Measurements from ENCODE around the gene SNTA1. TPM values are rescaled to one million over a fixed set of nuclear protein-coding genes. Genes with fewer than 3 reads are reported as not detected.
"Not testable (repeated sequence)": the region's sequence is repeated elsewhere in the genome, so short reads cannot be mapped to it uniquely, and the experiment has no call there.

SNTA1 gene
- polyA plus RNA-seq (2011; rRNA removed) (6.5 and 9.5 TPM in 2 replicates), polyA minus RNA-seq (2011; rRNA and poly(A)+ RNA removed) (5.2 and 8.6 TPM in 2 replicates)

DNA sequence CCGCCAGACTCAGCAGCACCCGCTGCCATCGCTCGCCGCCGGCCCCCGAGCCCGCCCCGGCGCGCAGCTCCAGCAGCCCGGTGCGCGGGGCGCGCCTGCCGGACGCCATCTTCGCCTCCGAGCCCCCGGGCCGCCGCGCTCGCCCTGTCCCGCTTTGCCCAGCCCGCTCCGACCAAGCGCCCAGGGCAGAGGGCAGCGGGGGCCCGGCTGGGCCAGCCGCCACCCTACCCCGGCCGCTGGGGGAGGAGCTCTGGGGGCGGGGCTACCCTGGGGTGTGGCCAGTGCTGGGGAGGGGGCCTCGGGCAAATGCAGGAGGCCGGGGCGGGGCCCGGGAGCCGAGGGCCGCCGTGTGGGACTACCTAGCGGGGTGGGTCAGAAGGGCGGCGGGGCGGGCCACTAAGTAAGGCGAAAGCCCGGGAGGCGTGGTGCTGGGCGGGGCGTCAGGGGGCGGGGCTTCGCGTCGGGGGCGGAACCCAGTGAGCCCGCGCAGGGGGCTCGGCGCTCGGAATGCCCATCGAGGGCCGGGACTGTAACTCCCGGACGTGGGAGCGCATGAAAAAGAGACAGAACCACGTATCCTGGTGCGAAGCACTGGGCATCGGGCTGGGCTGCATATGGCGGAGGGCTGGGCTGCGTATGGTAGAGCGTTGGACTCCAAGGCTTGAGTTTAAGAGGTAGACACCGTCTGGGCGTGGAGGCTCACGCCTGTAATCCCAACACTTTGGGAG, at the start of gene SNTA1:
TSS of gene SNTA1 (minus strand) at position 252 of the 728 bp plus-strand sequence. CDS start at position 109, 143 bp downstream.
- peak within 1 kb of the TSS; percentile 31 for H3K27ac ChIP-seq (ENCODE audit: low read depth, low read length)

DNA sequence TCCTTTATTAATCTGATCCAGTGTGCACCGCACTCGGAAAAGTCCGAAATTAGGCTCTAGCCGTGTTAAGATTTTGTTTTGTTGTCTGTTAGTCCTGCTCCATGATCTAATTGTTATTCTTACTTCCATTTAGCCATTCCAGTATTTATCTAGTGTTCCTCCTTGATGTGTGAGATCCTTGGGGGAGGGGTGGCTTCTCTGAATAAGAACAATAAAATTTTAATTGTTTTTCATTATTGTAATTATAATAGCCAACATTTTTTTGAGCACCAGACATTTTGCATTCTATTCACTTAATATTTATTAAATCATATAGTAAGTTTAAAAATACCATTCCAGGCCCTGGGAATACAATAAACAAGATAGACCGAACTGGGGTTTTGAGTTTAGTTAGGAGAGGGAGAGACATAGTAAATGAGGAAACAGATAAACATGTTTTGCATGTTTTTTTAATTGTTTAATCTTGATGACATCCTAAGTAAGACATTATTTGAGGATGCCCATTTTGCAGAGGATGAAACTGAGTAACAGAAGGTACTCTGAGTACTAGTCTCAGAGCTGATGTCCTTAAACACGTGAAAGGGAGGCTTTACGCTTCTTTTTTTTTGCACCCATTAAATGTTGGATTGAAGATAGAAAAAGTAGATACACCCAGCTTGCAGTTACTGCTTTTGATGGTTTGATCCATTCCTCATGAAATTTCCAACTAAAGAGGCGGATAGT, 47.5 kb upstream of the SNTA1 start:
- TF ChIP-seq, protein P1, sequence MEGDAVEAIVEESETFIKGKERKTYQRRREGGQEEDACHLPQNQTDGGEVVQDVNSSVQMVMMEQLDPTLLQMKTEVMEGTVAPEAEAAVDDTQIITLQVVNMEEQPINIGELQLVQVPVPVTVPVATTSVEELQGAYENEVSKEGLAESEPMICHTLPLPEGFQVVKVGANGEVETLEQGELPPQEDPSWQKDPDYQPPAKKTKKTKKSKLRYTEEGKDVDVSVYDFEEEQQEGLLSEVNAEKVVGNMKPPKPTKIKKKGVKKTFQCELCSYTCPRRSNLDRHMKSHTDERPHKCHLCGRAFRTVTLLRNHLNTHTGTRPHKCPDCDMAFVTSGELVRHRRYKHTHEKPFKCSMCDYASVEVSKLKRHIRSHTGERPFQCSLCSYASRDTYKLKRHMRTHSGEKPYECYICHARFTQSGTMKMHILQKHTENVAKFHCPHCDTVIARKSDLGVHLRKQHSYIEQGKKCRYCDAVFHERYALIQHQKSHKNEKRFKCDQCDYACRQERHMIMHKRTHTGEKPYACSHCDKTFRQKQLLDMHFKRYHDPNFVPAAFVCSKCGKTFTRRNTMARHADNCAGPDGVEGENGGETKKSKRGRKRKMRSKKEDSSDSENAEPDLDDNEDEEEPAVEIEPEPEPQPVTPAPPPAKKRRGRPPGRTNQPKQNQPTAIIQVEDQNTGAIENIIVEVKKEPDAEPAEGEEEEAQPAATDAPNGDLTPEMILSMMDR (IDR thresholded peaks at IDR 0.05; ENCODE audit: low read depth, low read length) = no peak
- Histone ChIP-seq H3K27me3 (ENCODE audit: control insufficient read depth, insufficient read depth, low read length) (no peaks in the 10 kb centered on the region), H3K9me3 (ENCODE audit: control insufficient read depth, insufficient read depth, low read length) (no peaks in the 10 kb centered on the region), H3K4me3 (ENCODE audit: low read depth, low read length) (peak overlapping the region; percentile 84), H3K27ac (ENCODE audit: low read depth, low read length) (no peak overlapping the region)
- POLR2A ChIA-PET = interaction anchor here (1.1 to 1.7 kb wide), 2 partner anchors 47 to 176 kb away, joined by 3 to 10 read pairs; partner anchors contain the start of genes ACTL10 and SNTA1
- CTCF ChIA-PET = no interaction called here
- no peak for DNase-seq (ENCODE audit: low read depth, low spot score)

More for the DNA sequence above, at the start of gene SNTA1:
- peaks cover 2% of the 10 kb centered on the region for H3K27me3 ChIP-seq (ENCODE audit: control insufficient read depth, insufficient read depth, low read length)
- H3K9me3 ChIP-seq (ENCODE audit: control insufficient read depth, insufficient read depth, low read length) = peaks cover 3% of the 10 kb centered on the region
- CTCF ChIA-PET = interaction anchor here (0.6 to 1.2 kb wide), 5 partner anchors 141 to 250 kb away, joined by 3 to 6 read pairs (median 3); no protein-coding TSS in a partner anchor
- H3K4me3 ChIP-seq (ENCODE audit: low read depth, low read length) = peak within 1 kb of the TSS; percentile 79
- POLR2A ChIA-PET = interaction anchor here (0.6 to 0.7 kb wide), 6 partner anchors 9 to 859 kb away, joined by 3 to 11 read pairs (median 4); partner anchors contain the start of gene CBFA2T2
- DNase-seq (ENCODE audit: low read depth, low spot score) = no peak
- TF ChIP-seq, protein P1 (IDR thresholded peaks at IDR 0.05; ENCODE audit: low read depth, low read length) = no peak

- Histone ChIP-seq H3K27me3 (ENCODE audit: control insufficient read depth, insufficient read depth, low read length) (no peaks in the 10 kb centered on the region), H3K27ac (ENCODE audit: low read depth, low read length) (peak within 1 kb of the TSS; percentile 89), H3K4me3 (ENCODE audit: low read depth, low read length) (peak within 1 kb of the TSS; percentile 84), H3K9me3 (ENCODE audit: control insufficient read depth, insufficient read depth, low read length) (no peaks in the 10 kb centered on the region)
- TF ChIP-seq, protein P1 (IDR thresholded peaks at IDR 0.05; ENCODE audit: low read depth, low read length) = no peak
- DNase-seq (ENCODE audit: low read depth, low spot score) = peak; percentile 18
- ChIA-PET POLR2A (interaction anchor here (0.6 to 1.7 kb wide), 11 partner anchors 14 to 772 kb away, joined by 3 to 10 read pairs (median 3); partner anchors contain the start of genes ACTL10 and SNTA1), CTCF (interaction anchor here (0.6 to 1.5 kb wide), 3 partner anchors 16 to 763 kb away, joined by 3 to 4 read pairs (median 3); no protein-coding TSS in a partner anchor)
Observed at GRCh38 chr20:33490023-33490933, 46.7 kb upstream of the SNTA1 start, which contains the start of gene CBFA2T2. CBFA2T2 (plus strand) TSS chr20:33490096; CDS start chr20:33490268, 172 bp downstream.

- peak overlapping the region; percentile 89 for H3K27ac ChIP-seq (ENCODE audit: low read depth, low read length)
- H3K27me3 ChIP-seq (ENCODE audit: control insufficient read depth, insufficient read depth, low read length) = no peaks in the 10 kb centered on the region
- CTCF ChIA-PET = interaction anchor here (0.6 to 1.5 kb wide), 3 partner anchors 17 to 764 kb away, joined by 3 to 4 read pairs (median 3); no protein-coding TSS in a partner anchor
- POLR2A ChIA-PET = interaction anchor here (0.6 to 1.7 kb wide), 11 partner anchors 14 to 771 kb away, joined by 3 to 10 read pairs (median 3); partner anchors contain the start of genes ACTL10 and SNTA1
- DNase-seq (ENCODE audit: low read depth, low spot score) = peak; percentile 88
- no peaks in the 10 kb centered on the region for H3K9me3 ChIP-seq (ENCODE audit: control insufficient read depth, insufficient read depth, low read length)
- TF ChIP-seq, protein P1 (IDR thresholded peaks at IDR 0.05; ENCODE audit: low read depth, low read length) = no peak
- H3K4me3 ChIP-seq (ENCODE audit: low read depth, low read length) = peak overlapping the region; percentile 67
Observed at GRCh38 chr20:33489495-33490022, 46.0 kb upstream of the SNTA1 start.

- H3K27ac ChIP-seq (ENCODE audit: low read depth, low read length) = peak overlapping the region; percentile 89
- CTCF ChIA-PET = interaction anchor here (0.6 to 1.5 kb wide), 4 partner anchors 13 to 765 kb away, joined by 3 to 4 read pairs (median 3); no protein-coding TSS in a partner anchor
Observed at GRCh38 chr20:33488661-33489494, 45.3 kb upstream of the SNTA1 start.

More at GRCh38 chr20:33488661-33489494, 45.3 kb upstream of the SNTA1 start:
- POLR2A ChIA-PET = interaction anchor here (1.0 to 1.7 kb wide), 5 partner anchors 63 to 179 kb away, joined by 3 to 10 read pairs (median 4); partner anchors contain the start of gene ACTL10
- H3K27me3 ChIP-seq (ENCODE audit: control insufficient read depth, insufficient read depth, low read length); DNase-seq (ENCODE audit: low read depth, low spot score); H3K9me3 ChIP-seq (ENCODE audit: control insufficient read depth, insufficient read depth, low read length): not testable (repeated sequence)
- H3K4me3 ChIP-seq (ENCODE audit: low read depth, low read length) = peak overlapping the region; percentile 67

All from AG04450 (cell line).